HepG2 (cell line): ENCODE measurements around the gene TOM1L1. TPM values are rescaled to one million over a fixed set of nuclear protein-coding genes. Genes with fewer than 3 reads are reported as not detected.

Experiments used
- ATAC-seq: fragments of 200-7000 bp; cut with Tn5 transposase; 3 replicates; pipeline ENCODE4 v1.9.1; 2020; ENCODE audit warnings: mild to moderate bottlenecking, moderate library complexity
- BruUV-seq: library from RNA; stranded (reverse); fragments of 400-500 nt; replicated peaks from 2 replicates; lab custom pipeline; 2021; lab: Mats Ljungman, UMichigan
- CTCF ChIA-PET: fragments of 300-600 bp; formaldehyde crosslinking; extraction: SDS; loops from one replicate; lab custom pipeline; 2021; ENCODE audit warnings: low total read pairs, inconsistent platforms, low intra/inter-chr PET ratio; lab: Yijun Ruan, JAX
- POLR2A ChIA-PET: fragments of 350-600 bp; sonication (Branson Sonifier 250); formaldehyde crosslinking; loops from one replicate; lab custom pipeline; 2020; ENCODE audit warnings: antibody characterized with exemption, inconsistent platforms; lab: Yijun Ruan, JAX
- DNase-seq: peaks from one replicate; pipeline ENCODE4 v3.0.0-alpha.2; 2015; ENCODE audit warnings: low spot score
- FAIRE-seq: peaks from 3 replicates; lab custom pipeline; 2011; peaks lifted over from hg19 to GRCh38; lab: Jason Lieb, UNC
- H2AFZ ChIP-seq: one replicate; pipeline ENCODE4 v1.6.1; 2011; ENCODE audit warnings: low read length, inconsistent platforms
- H3K27ac ChIP-seq: fragments of 300-600 bp; 3 replicates; pipeline ENCODE4 v1.8.0; 2011; ENCODE audit warnings: mixed run types, mild to moderate bottlenecking, mixed read lengths, low read length, inconsistent platforms; ENCODE audit not compliant: insufficient read depth; ENCODE audit errors: extremely low read length
- H3K27me3 ChIP-seq, 2 experiments: fragments of 200-600 bp in 1 of 2; 2 replicates in 1 of 2; 3 replicates in 1 of 2; pipeline versions ENCODE4 v1.6.0 to v1.8.0; 2011; ENCODE audit warnings: low read length in 2 of 2, mild to moderate bottlenecking in 2 of 2, moderate library complexity in 2 of 2, inconsistent platforms in 1 of 2; ENCODE audit not compliant: insufficient read depth in 2 of 2, control insufficient read depth in 1 of 2
- H3K36me3 ChIP-seq, 2 experiments: fragments of 200-600 bp in 1 of 2; replicated peaks in 1 of 2; 2 replicates in 1 of 2; 3 replicates in 1 of 2; pipeline versions ENCODE4 v1.5.1 to v1.8.0; 2011; ENCODE audit warnings: low read length in 2 of 2, inconsistent platforms in 1 of 2; ENCODE audit not compliant: insufficient read depth in 2 of 2, control insufficient read depth in 1 of 2
- H3K4me1 ChIP-seq: 2 replicates; pipeline ENCODE4 v1.5.1; 2012; ENCODE audit warnings: low read length, inconsistent platforms; ENCODE audit not compliant: insufficient read depth
- H3K4me2 ChIP-seq: 2 replicates; pipeline ENCODE4 v1.6.0; 2011; ENCODE audit warnings: low read depth, low read length, inconsistent platforms
- H3K4me3 ChIP-seq, 3 experiments: fragments of 200-600 bp in 1 of 3; sonication (generic), shearing (Covaris generic) in 1 of 3; replicated peaks in 1 of 3; 2 replicates each; pipeline ENCODE4 v1.5.1; 2011 to 2016; ENCODE audit warnings: low read length in 3 of 3, inconsistent platforms in 2 of 3, low read depth in 2 of 3, mild to moderate bottlenecking in 2 of 3, control low read depth in 1 of 3, mixed read lengths in 1 of 3; ENCODE audit not compliant: insufficient read depth in 1 of 3
- H3K79me2 ChIP-seq: one replicate; pipeline ENCODE4 v1.6.1; 2011; ENCODE audit warnings: low read length, inconsistent platforms; ENCODE audit not compliant: insufficient read depth
- H3K9ac ChIP-seq: 2 replicates; pipeline ENCODE4 v1.6.0; 2011; ENCODE audit warnings: mild to moderate bottlenecking, low read depth, low read length, inconsistent platforms; ENCODE audit not compliant: insufficient read depth
- H3K9me3 ChIP-seq: 2 replicates; pipeline ENCODE4 v1.5.1; 2012; ENCODE audit warnings: mild to moderate bottlenecking, low read length
- H4K20me1 ChIP-seq: 2 replicates; pipeline ENCODE4 v1.6.0; 2011; ENCODE audit warnings: inconsistent platforms, mild to moderate bottlenecking, low read length, moderate library complexity; ENCODE audit not compliant: insufficient read depth
- CCDC6 ChIP-seq: sonication (generic); formaldehyde crosslinking; IDR thresholded peaks from 2 replicates; pipeline ENCODE4 v1.8.1; 2022; ENCODE audit warnings: mild to moderate bottlenecking, missing genetic modification reagents, moderate library complexity
- FLYWCH1 ChIP-seq: sonication (generic); formaldehyde crosslinking; IDR thresholded peaks from 2 replicates; pipeline ENCODE4 v1.8.1; 2023; ENCODE audit warnings: mild to moderate bottlenecking, missing genetic modification reagents
- HCFC1 ChIP-seq: fragments of 150-350 bp; IDR thresholded peaks from 2 replicates; pipeline ENCODE4 v1.6.1; 2014; ENCODE audit warnings: low read depth, low read length
- MAZ ChIP-seq, 2 experiments: sonication (generic) in 1 of 2; formaldehyde crosslinking in 1 of 2; IDR thresholded peaks; 2 replicates each; pipeline versions ENCODE4 v1.5.0 to v1.6.1; 2012 to 2020; ENCODE audit warnings: low read depth in 2 of 2, mild to moderate bottlenecking in 2 of 2, borderline replicate concordance in 1 of 2, improper control_type of control experiment in 1 of 2, low read length in 1 of 2, missing genetic modification reagents in 1 of 2, moderate library complexity in 1 of 2
- MZF1 ChIP-seq: sonication (generic); formaldehyde crosslinking; IDR thresholded peaks from 2 replicates; pipeline ENCODE4 v1.8.1; 2023; ENCODE audit warnings: mild to moderate bottlenecking, missing genetic modification reagents, borderline replicate concordance
- PHF5A ChIP-seq: IDR thresholded peaks from one replicate; pipeline ENCODE4 v1.6.1; 2018; ENCODE audit warnings: low read depth, missing genetic modification reagents; ENCODE audit not compliant: unreplicated experiment
- RARA ChIP-seq: IDR thresholded peaks from 2 replicates; pipeline ENCODE4 v1.6.1; 2016; ENCODE audit warnings: missing genetic modification reagents, missing compliant biosample characterization
- ZNF501 ChIP-seq: sonication (generic); formaldehyde crosslinking; IDR thresholded peaks from 2 replicates; pipeline ENCODE4 v1.5.1; 2020; ENCODE audit warnings: mild to moderate bottlenecking, moderate library complexity, missing genetic modification reagents
- ZNF577 ChIP-seq: sonication (generic); formaldehyde crosslinking; IDR thresholded peaks from 2 replicates; pipeline ENCODE4 v1.4.0; 2020; ENCODE audit warnings: mild to moderate bottlenecking, low read depth, missing genetic modification reagents, borderline replicate concordance
- ZNF792 ChIP-seq: IDR thresholded peaks from 2 replicates; pipeline ENCODE4 v1.6.1; 2016
- WGBS: methylation state at CpG from one replicate; pipeline ENCODE4 v1.1.6; 2017; ENCODE audit warnings: low lambda C conversion rate; 5-methylcytosine and 5-hydroxymethylcytosine counted together
- in situ Hi-C: cut with HindIII; loops from 2 replicates; pipeline ENCODE4 v1.10.0; 2017; ENCODE audit warnings: low pct_unique_long_range_greater_than_20kb; ENCODE audit not compliant: extremely low pct_ligation_motif_present
- intact Hi-C: fragments of 100-400 bp; cut with micrococcal nuclease; formaldehyde crosslinking; loops from one replicate; pipeline ENCODE4 v1.10.0; 2022; ENCODE audit not compliant: unreplicated experiment
- polyA plus RNA-seq, 8 experiments: library from polyadenylated mRNA; depleted of rRNA in 3 of 8; stranded (reverse) in 7 of 8; unstranded in 1 of 8; fragments of >200 nt; fragmentation: Illumina TruSeq in 4 of 8; extraction: Trizol in 4 of 8; gene quantifications; 2 replicates each; pipeline versions ENCODE4 v1.2.1 to v1.2.3, GENCODE V29; 2011 to 2016; ENCODE audit warnings: low read depth in 4 of 8, missing spikeins in 1 of 8, mixed read lengths in 1 of 8; ENCODE audit not compliant: insufficient read depth in 1 of 8
- total RNA-seq, 5 experiments: library from RNA; depleted of rRNA; stranded (reverse); fragments of >200 nt; fragmentation: Illumina TruSeq; extraction: Trizol; gene quantifications; 2 replicates each; pipeline ENCODE4 v1.2.3, GENCODE V29; 2016; ENCODE audit warnings: low read depth in 1 of 5
- TF ChIP-seq, protein P1 (sequence below): IDR thresholded peaks from 2 replicates; pipeline ENCODE4 v1.6.1; 2012; ENCODE audit warnings: low read length, improper control_type of control experiment
- TF ChIP-seq, protein P2 (sequence below): sonication (generic); formaldehyde crosslinking; IDR thresholded peaks from 2 replicates; pipeline ENCODE4 v1.8.0; 2023; ENCODE audit warnings: mild to moderate bottlenecking, missing genetic modification reagents
- TF ChIP-seq, protein P3 (sequence below): IDR thresholded peaks from 2 replicates; pipeline ENCODE4 v1.6.1; 2012; ENCODE audit warnings: inconsistent platforms
- TF ChIP-seq, protein P4 (sequence below): sonication (generic); formaldehyde crosslinking; IDR thresholded peaks from 2 replicates; pipeline ENCODE4 v1.4.0; 2020; ENCODE audit warnings: mild to moderate bottlenecking, missing genetic modification reagents
- TF ChIP-seq, protein P5 (sequence below): sonication (generic); formaldehyde crosslinking; IDR thresholded peaks from 2 replicates; pipeline ENCODE4 v1.4.0; 2020; ENCODE audit warnings: missing genetic modification reagents
- TF ChIP-seq, protein P6 (sequence below): IDR thresholded peaks from 2 replicates; pipeline ENCODE4 v1.6.1; 2016

The TOM1L1 gene
- total and polyA plus RNA-seq, 2 of the 13 experiments (the other 11 are each of a cell fraction or from before 2014, with no cell fraction given) = 45.3 to 51.3 TPM

DNA sequence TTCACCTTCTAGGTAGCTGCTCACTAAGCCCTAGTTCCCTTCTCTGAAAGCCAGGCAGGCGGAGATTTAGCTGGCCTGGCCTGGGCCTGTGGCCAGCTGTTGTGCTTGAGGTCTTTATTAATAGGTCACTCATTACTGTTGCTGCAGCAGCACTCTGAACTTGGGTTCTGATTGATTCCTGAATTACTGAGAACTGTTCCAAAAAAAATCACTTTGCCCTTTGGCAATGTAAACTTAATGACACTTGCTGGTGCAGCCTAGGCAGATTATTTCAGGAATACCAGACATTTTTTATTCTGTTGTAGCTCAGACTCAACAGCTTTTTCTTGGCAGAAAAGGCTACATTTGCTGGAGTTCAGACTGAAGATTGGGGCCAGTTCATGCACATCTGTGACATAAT, 2.7 kb downstream of the TOM1L1 start (continued):
- no peak for TF ChIP-seq ZNF577 (CRISPR knock-in tag)
- TF ChIP-seq, protein P1, sequence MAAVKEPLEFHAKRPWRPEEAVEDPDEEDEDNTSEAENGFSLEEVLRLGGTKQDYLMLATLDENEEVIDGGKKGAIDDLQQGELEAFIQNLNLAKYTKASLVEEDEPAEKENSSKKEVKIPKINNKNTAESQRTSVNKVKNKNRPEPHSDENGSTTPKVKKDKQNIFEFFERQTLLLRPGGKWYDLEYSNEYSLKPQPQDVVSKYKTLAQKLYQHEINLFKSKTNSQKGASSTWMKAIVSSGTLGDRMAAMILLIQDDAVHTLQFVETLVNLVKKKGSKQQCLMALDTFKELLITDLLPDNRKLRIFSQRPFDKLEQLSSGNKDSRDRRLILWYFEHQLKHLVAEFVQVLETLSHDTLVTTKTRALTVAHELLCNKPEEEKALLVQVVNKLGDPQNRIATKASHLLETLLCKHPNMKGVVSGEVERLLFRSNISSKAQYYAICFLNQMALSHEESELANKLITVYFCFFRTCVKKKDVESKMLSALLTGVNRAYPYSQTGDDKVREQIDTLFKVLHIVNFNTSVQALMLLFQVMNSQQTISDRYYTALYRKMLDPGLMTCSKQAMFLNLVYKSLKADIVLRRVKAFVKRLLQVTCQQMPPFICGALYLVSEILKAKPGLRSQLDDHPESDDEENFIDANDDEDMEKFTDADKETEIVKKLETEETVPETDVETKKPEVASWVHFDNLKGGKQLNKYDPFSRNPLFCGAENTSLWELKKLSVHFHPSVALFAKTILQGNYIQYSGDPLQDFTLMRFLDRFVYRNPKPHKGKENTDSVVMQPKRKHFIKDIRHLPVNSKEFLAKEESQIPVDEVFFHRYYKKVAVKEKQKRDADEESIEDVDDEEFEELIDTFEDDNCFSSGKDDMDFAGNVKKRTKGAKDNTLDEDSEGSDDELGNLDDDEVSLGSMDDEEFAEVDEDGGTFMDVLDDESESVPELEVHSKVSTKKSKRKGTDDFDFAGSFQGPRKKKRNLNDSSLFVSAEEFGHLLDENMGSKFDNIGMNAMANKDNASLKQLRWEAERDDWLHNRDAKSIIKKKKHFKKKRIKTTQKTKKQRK = no peak
- TF ChIP-seq MZF1 (CRISPR knock-in tag) = no peak
- TF ChIP-seq, protein P2, sequence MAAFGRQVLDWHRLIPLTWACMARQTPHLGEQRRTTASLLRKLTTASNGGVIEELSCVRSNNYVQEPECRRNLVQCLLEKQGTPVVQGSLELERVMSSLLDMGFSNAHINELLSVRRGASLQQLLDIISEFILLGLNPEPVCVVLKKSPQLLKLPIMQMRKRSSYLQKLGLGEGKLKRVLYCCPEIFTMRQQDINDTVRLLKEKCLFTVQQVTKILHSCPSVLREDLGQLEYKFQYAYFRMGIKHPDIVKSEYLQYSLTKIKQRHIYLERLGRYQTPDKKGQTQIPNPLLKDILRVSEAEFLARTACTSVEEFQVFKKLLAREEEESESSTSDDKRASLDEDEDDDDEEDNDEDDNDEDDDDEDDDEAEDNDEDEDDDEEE = 0 out of 2 replicates have a peak, but pooled peaks have one; percentile 38
- TF ChIP-seq, protein P3, sequence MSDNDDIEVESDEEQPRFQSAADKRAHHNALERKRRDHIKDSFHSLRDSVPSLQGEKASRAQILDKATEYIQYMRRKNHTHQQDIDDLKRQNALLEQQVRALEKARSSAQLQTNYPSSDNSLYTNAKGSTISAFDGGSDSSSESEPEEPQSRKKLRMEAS = no peak
- TF ChIP-seq RARA (CRISPR knock-in tag) = peak; percentile 44; the same call in 1 of the 2 replicates
- TF ChIP-seq, all 625 proteins: peak for 48

DNA sequence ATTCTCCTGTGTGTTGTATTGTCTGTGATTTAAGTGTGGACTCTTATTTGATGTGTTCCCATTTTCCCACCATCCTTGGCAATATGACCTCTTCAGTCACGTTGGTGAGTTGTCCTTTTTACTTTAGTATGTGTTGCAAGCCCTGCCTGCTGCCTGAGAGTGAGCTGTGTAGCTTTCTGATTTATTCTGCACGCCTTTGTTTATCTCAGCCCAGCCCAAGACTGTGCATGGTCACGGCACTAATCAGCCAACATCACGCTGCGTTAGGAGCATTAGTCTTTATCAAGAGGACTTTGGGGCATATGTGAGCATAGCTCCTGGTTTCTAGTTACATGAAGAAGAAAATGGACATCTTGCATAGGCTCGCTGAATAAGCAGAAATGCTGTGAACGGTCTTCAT, 6.0 kb downstream of the TOM1L1 start:
- no peak overlapping the region for H3K4me2 ChIP-seq
- peaks cover 20% of the 10 kb centered on the region for H3K79me2 ChIP-seq
- ChIA-PET CTCF (no interaction called here), POLR2A (interaction anchor here (0.7 kb wide), 1 partner anchor 97 kb away, joined by 3 read pairs; no protein-coding TSS in a partner anchor)
- H4K20me1 ChIP-seq = peaks cover 5% of the 10 kb centered on the region; the same call in 1 of the 2 replicates
- no peak overlapping the region for H3K9ac ChIP-seq
- H3K36me3 ChIP-seq = peaks cover 11 to 24% of the 10 kb centered on the region in 2 experiments
- H3K4me1 ChIP-seq = no peaks in the 10 kb centered on the region
- ATAC-seq = no peak
- intact Hi-C loops = loop anchor here (10.0 kb wide), 1 partner anchor 448 kb away; no protein-coding TSS in a partner anchor
- no peak overlapping the region for H3K27ac ChIP-seq
- FAIRE-seq = no peak
- DNase-seq = no peak
- in situ Hi-C loops = no loop called here
- no TSS peak for BruUV-seq
- H3K9me3 ChIP-seq = no peaks in the 10 kb centered on the region
- H2AFZ ChIP-seq = no peak overlapping the region
- H3K4me3 ChIP-seq = no peak overlapping the region
- WGBS = 96% methylated on average over 7 of the region's 7 CpGs
- no peaks in the 10 kb centered on the region for H3K27me3 ChIP-seq
- TF ChIP-seq, protein P4, sequence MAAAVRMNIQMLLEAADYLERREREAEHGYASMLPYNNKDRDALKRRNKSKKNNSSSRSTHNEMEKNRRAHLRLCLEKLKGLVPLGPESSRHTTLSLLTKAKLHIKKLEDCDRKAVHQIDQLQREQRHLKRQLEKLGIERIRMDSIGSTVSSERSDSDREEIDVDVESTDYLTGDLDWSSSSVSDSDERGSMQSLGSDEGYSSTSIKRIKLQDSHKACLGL (CRISPR knock-in tag) = no peak
- TF ChIP-seq ZNF501 (no peak), HCFC1 (no peak), FLYWCH1 (CRISPR knock-in tag) (no peak), CCDC6 (CRISPR knock-in tag) (no peak), ZNF792 (CRISPR knock-in tag) (no peak), PHF5A (CRISPR knock-in tag) (no peak), MAZ (IDR thresholded peaks at IDR 0.05; ENCODE audit: borderline replicate concordance, low read depth, low read length) (no peak), MAZ (CRISPR knock-in tag; IDR thresholded peaks at IDR 0.05; ENCODE audit: low read depth) (no peak)
- TF ChIP-seq, protein P5, sequence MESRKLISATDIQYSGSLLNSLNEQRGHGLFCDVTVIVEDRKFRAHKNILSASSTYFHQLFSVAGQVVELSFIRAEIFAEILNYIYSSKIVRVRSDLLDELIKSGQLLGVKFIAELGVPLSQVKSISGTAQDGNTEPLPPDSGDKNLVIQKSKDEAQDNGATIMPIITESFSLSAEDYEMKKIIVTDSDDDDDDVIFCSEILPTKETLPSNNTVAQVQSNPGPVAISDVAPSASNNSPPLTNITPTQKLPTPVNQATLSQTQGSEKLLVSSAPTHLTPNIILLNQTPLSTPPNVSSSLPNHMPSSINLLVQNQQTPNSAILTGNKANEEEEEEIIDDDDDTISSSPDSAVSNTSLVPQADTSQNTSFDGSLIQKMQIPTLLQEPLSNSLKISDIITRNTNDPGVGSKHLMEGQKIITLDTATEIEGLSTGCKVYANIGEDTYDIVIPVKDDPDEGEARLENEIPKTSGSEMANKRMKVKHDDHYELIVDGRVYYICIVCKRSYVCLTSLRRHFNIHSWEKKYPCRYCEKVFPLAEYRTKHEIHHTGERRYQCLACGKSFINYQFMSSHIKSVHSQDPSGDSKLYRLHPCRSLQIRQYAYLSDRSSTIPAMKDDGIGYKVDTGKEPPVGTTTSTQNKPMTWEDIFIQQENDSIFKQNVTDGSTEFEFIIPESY (CRISPR knock-in tag) = no peak
- TF ChIP-seq, protein P6, sequence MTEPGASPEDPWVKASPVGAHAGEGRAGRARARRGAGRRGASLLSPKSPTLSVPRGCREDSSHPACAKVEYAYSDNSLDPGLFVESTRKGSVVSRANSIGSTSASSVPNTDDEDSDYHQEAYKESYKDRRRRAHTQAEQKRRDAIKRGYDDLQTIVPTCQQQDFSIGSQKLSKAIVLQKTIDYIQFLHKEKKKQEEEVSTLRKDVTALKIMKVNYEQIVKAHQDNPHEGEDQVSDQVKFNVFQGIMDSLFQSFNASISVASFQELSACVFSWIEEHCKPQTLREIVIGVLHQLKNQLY (CRISPR knock-in tag) = no peak
